H9 (cell line): ENCODE data around the gene PDE2A. TPM values are rescaled to one million over a fixed set of nuclear protein-coding genes. Genes with fewer than 3 reads are reported as not detected.

Source experiments
- DNase-seq: peaks from one replicate; pipeline ENCODE4 v3.0.0-alpha.2; 2017
- H2AFZ ChIP-seq: one replicate; pipeline ENCODE4 v1.6.1; 2013; ENCODE audit warnings: mild to moderate bottlenecking, low read length, control low read depth, moderate library complexity
- H2AK5ac ChIP-seq: 2 replicates; pipeline ENCODE4 v1.6.1; 2013; ENCODE audit warnings: low read length, control low read depth, mixed read lengths; ENCODE audit not compliant: insufficient read length
- H2BK120ac ChIP-seq: one replicate; pipeline ENCODE4 v1.6.1; 2013; ENCODE audit warnings: low read depth, mild to moderate bottlenecking, low read length, control low read depth, inconsistent platforms; ENCODE audit not compliant: poor library complexity, severe bottlenecking
- H2BK12ac ChIP-seq: 2 replicates; pipeline ENCODE4 v1.6.1; 2013; ENCODE audit warnings: low read length, control low read depth, mixed read lengths, low read depth; ENCODE audit not compliant: insufficient read length
- H2BK15ac ChIP-seq: 2 replicates; pipeline ENCODE4 v1.6.1; 2013; ENCODE audit warnings: low read depth, low read length, control low read depth
- H2BK20ac ChIP-seq: one replicate; pipeline ENCODE4 v1.6.1; 2013; ENCODE audit warnings: low read depth, mild to moderate bottlenecking, low read length, control low read depth, inconsistent platforms; ENCODE audit not compliant: poor library complexity, severe bottlenecking
- H2BK5ac ChIP-seq: 2 replicates; pipeline ENCODE4 v1.6.1; 2013; ENCODE audit warnings: low read length, control low read depth, mixed read lengths; ENCODE audit not compliant: insufficient read length
- H3K14ac ChIP-seq: 2 replicates; pipeline ENCODE4 v1.6.1; 2013; ENCODE audit warnings: low read length, control low read depth; ENCODE audit not compliant: insufficient read depth
- H3K18ac ChIP-seq: 2 replicates; pipeline ENCODE4 v1.6.1; 2013; ENCODE audit warnings: low read depth, mild to moderate bottlenecking, mixed read lengths, low read length, control low read depth; ENCODE audit not compliant: insufficient read length
- H3K23ac ChIP-seq: 2 replicates; pipeline ENCODE4 v1.6.1; 2013; ENCODE audit warnings: low read length, control low read depth, mixed read lengths, low read depth; ENCODE audit not compliant: insufficient read length
- H3K23me2 ChIP-seq: 2 replicates; pipeline ENCODE4 v1.6.1; 2013; ENCODE audit warnings: low read depth, mild to moderate bottlenecking, mixed read lengths, low read length, control low read depth; ENCODE audit not compliant: insufficient read length, poor library complexity, severe bottlenecking
- H3K27ac ChIP-seq: 2 replicates; pipeline ENCODE4 v1.5.1; 2013; ENCODE audit warnings: low read length, control low read depth, mixed read lengths, low read depth; ENCODE audit not compliant: insufficient read length
- H3K27me3 ChIP-seq: 2 replicates; pipeline ENCODE4 v1.6.1; 2013; ENCODE audit warnings: low read length, control low read depth, inconsistent platforms; ENCODE audit not compliant: insufficient read depth
- H3K4ac ChIP-seq: 2 replicates; pipeline ENCODE4 v1.6.1; 2013; ENCODE audit warnings: low read depth, mild to moderate bottlenecking, control low read depth, inconsistent platforms, low read length, moderate library complexity
- H3K4me1 ChIP-seq: 2 replicates; pipeline ENCODE4 v1.6.1; 2013; ENCODE audit warnings: low read length, control low read depth, inconsistent platforms; ENCODE audit not compliant: insufficient read depth
- H3K4me2 ChIP-seq: 2 replicates; pipeline ENCODE4 v1.6.1; 2013; ENCODE audit warnings: low read length, control low read depth, mixed read lengths; ENCODE audit not compliant: insufficient read length, insufficient read depth
- H3K56ac ChIP-seq: 2 replicates; pipeline ENCODE4 v1.6.1; 2013; ENCODE audit warnings: low read depth, mild to moderate bottlenecking, mixed read lengths, low read length, control low read depth; ENCODE audit not compliant: insufficient read length
- H3K79me1 ChIP-seq: 2 replicates; pipeline ENCODE4 v1.6.1; 2013; ENCODE audit warnings: low read depth, mild to moderate bottlenecking, moderate library complexity, low read length, control low read depth, inconsistent platforms; ENCODE audit not compliant: insufficient read depth, poor library complexity, severe bottlenecking
- H3K79me2 ChIP-seq: 2 replicates; pipeline ENCODE4 v1.6.1; 2013; ENCODE audit warnings: low read length, control low read depth, inconsistent platforms; ENCODE audit not compliant: insufficient read depth
- H3K9ac ChIP-seq: 2 replicates; pipeline ENCODE4 v1.6.1; 2013; ENCODE audit warnings: low read length, control low read depth, mixed read lengths; ENCODE audit not compliant: insufficient read length; ENCODE audit errors: extremely low read depth
- H3K9me3 ChIP-seq: one replicate; pipeline ENCODE4 v1.6.1; 2013; ENCODE audit warnings: low read depth, low read length, inconsistent platforms; ENCODE audit not compliant: control insufficient read depth
- H3T11ph ChIP-seq: one replicate; pipeline ENCODE4 v1.6.1; 2013; ENCODE audit warnings: mild to moderate bottlenecking, low read length, control low read depth, inconsistent platforms
- H4K20me1 ChIP-seq: one replicate; pipeline ENCODE4 v1.6.1; 2013; ENCODE audit not compliant: control insufficient read depth, insufficient read length, insufficient read depth
- H4K5ac ChIP-seq: 2 replicates; pipeline ENCODE4 v1.6.1; 2013; ENCODE audit warnings: low read depth, mild to moderate bottlenecking, mixed read lengths, low read length, control low read depth; ENCODE audit not compliant: insufficient read length
- H4K8ac ChIP-seq: replicated peaks from 2 replicates; pipeline ENCODE4 v1.6.1; 2013; ENCODE audit warnings: low read length, control low read depth, mixed read lengths, low read depth; ENCODE audit not compliant: insufficient read length
- H4K91ac ChIP-seq: 2 replicates; pipeline ENCODE4 v1.6.1; 2013; ENCODE audit warnings: low read depth, mild to moderate bottlenecking, moderate library complexity, mixed read lengths, low read length, control low read depth; ENCODE audit not compliant: insufficient read length
- H3K27ac Mint-ChIP-seq, 3 experiments: 2 replicates in 2 of 3; 3 replicates in 1 of 3; pipeline ENCODE4 v1.8.0; 2020 to 2021; ENCODE audit warnings: mixed read lengths in 3 of 3, mild to moderate bottlenecking in 1 of 3, moderate library complexity in 1 of 3
- H3K27me3 Mint-ChIP-seq: 2 replicates; pipeline ENCODE4 v1.8.0; 2021; ENCODE audit warnings: low read depth, mild to moderate bottlenecking, moderate library complexity, mixed read lengths
- H3K36me3 Mint-ChIP-seq, 3 experiments: 2 replicates in 2 of 3; 3 replicates in 1 of 3; pipeline ENCODE4 v1.8.0; 2020 to 2021; ENCODE audit warnings: low read depth in 3 of 3, mixed read lengths in 3 of 3; ENCODE audit not compliant: insufficient read depth in 1 of 3
- H3K4me1 Mint-ChIP-seq, 2 experiments: 2 replicates each; pipeline ENCODE4 v1.8.0; 2020; ENCODE audit warnings: mixed read lengths in 2 of 2
- H3K4me3 Mint-ChIP-seq, 2 experiments: 2 replicates in 1 of 2; 3 replicates in 1 of 2; pipeline ENCODE4 v1.8.0; 2020 to 2021; ENCODE audit warnings: mild to moderate bottlenecking in 2 of 2, mixed read lengths in 2 of 2, moderate library complexity in 1 of 2
- H3K9me3 Mint-ChIP-seq, 2 experiments: 2 replicates in 1 of 2; 3 replicates in 1 of 2; pipeline ENCODE4 v1.8.0; 2020; ENCODE audit warnings: mild to moderate bottlenecking in 2 of 2, mixed read lengths in 2 of 2, moderate library complexity in 1 of 2
- CTCF ChIP-seq: fragments of 200-600 bp; sonication (generic); conservative IDR thresholded peaks from 3 replicates; pipeline ENCODE4 v1.8.0; 2021; ENCODE audit warnings: antibody characterized with exemption, mild to moderate bottlenecking
- WGBS: extraction: QIAGEN DNeasy Blood & Tissue Kit; methylation state at CpG from one replicate; pipeline ENCODE4 v1.1.7; 2013; ENCODE audit warnings: missing lambda C conversion rate, low lambda C conversion rate, mixed read lengths; ENCODE audit not compliant: insufficient read length; ENCODE audit errors: extremely low coverage; 5-methylcytosine and 5-hydroxymethylcytosine counted together
- total RNA-seq: library from RNA; stranded (reverse); gene quantifications from 2 replicates; pipeline ENCODE4 v1.2.1, GENCODE V29; 2021

PDE2A gene
- total RNA-seq, 1 experiment from 2014 or later, result 3.4 TPM

GRCh38 chr11:72716788-72717435 lies 42.7 kb upstream of the PDE2A start:
- Histone ChIP-seq H3K23ac (no peak overlapping the region), H2AFZ (no peak overlapping the region), H3K14ac (no peak overlapping the region), H2BK15ac (no peak overlapping the region), H3K23me2 (no peaks in the 10 kb centered on the region), H3K9ac (no peak overlapping the region), H3K4ac (no peak overlapping the region), H3K79me1 (peaks cover 4% of the 10 kb centered on the region), H4K8ac (no peak overlapping the region), H3K9me3 (no peaks in the 10 kb centered on the region), H2AK5ac (no peak overlapping the region), H3K27me3 (no peaks in the 10 kb centered on the region), H2BK12ac (no peak overlapping the region), H3K18ac (no peak overlapping the region), H3K56ac (no peak overlapping the region), H3T11ph (no peak overlapping the region), H4K91ac (no peak overlapping the region), H2BK120ac (no peak overlapping the region), H4K20me1 (no peaks in the 10 kb centered on the region), H3K27ac (no peak overlapping the region), H3K79me2 (no peaks in the 10 kb centered on the region; the same call in 1 of the 2 replicates), H2BK5ac (no peak overlapping the region), H2BK20ac (no peak overlapping the region), H4K5ac (no peak overlapping the region), H3K4me1 (no peaks in the 10 kb centered on the region), H3K4me2 (no peak overlapping the region)
- WGBS, result no CpG with 5 or more reads among the region's 14 CpGs
- Mint-ChIP-seq H3K27me3 (no peaks in the 10 kb centered on the region), H3K9me3 (no peaks in the 10 kb centered on the region), H3K27ac (no peak overlapping the region), H3K36me3 (peaks cover 0 to 15% (median 6%) of the 10 kb centered on the region in 3 experiments; a peak in 3 of 7 replicates), H3K4me3 (no peak overlapping the region), H3K4me1 (peaks cover 6 to 28% of the 10 kb centered on the region in 2 experiments)
- DNase-seq, result no peak
- no peak for TF ChIP-seq CTCF
